ENCODE data around the gene ROBO1.

ROBO1 gene

GRCh38 chr3:79200456-79200855, 567.3 kb downstream of the ROBO1 start:
- H3K4me1 Mint-ChIP-seq: peaks cover 23% of the 10 kb centered on the region
- no peak overlapping the region for H3K4me3 Mint-ChIP-seq
- no peak for DNase-seq
- no peaks in the 10 kb centered on the region for H3K36me3 Mint-ChIP-seq (ENCODE audit: low read depth)
- peak overlapping the region; percentile 81 for H3K27ac Mint-ChIP-seq
- H3K9me3 Mint-ChIP-seq: peaks cover 20% of the 10 kb centered on the region
- H3K27me3 Mint-ChIP-seq (ENCODE audit: low read depth, poor library complexity): no peaks in the 10 kb centered on the region
- no peak for TF ChIP-seq CTCF (IDR thresholded peaks at IDR 0.05)

- peaks cover 23% of the 10 kb centered on the region for H3K4me1 Mint-ChIP-seq
- DNase-seq: no peak
- H3K27me3 Mint-ChIP-seq (ENCODE audit: low read depth, poor library complexity): no peaks in the 10 kb centered on the region
- no peaks in the 10 kb centered on the region for H3K36me3 Mint-ChIP-seq (ENCODE audit: low read depth)
- no peak overlapping the region for H3K4me3 Mint-ChIP-seq
- no peak overlapping the region for H3K27ac Mint-ChIP-seq
- no peak for TF ChIP-seq CTCF (IDR thresholded peaks at IDR 0.05)
- peaks cover 20% of the 10 kb centered on the region for H3K9me3 Mint-ChIP-seq
These were observed 567.8 kb downstream of the ROBO1 start for GRCh38 chr3:79199966-79200365.

- peaks cover 14% of the 10 kb centered on the region for H3K4me1 Mint-ChIP-seq
- no peaks in the 10 kb centered on the region for H3K9me3 Mint-ChIP-seq
- DNase-seq: no peak
- no peak for TF ChIP-seq CTCF (IDR thresholded peaks at IDR 0.05)
- H3K27me3 Mint-ChIP-seq (ENCODE audit: low read depth, poor library complexity): no peaks in the 10 kb centered on the region
- H3K36me3 Mint-ChIP-seq (ENCODE audit: low read depth): no peaks in the 10 kb centered on the region
- H3K27ac Mint-ChIP-seq: no peak overlapping the region
- H3K4me3 Mint-ChIP-seq: no peak overlapping the region
These were observed 580.4 kb downstream of the ROBO1 start for GRCh38 chr3:79187426-79187825.

- H3K27ac Mint-ChIP-seq: peak overlapping the region; percentile 90
- TF ChIP-seq CTCF (IDR thresholded peaks at IDR 0.05): no peak
- H3K4me3 Mint-ChIP-seq: no peak overlapping the region
- no peaks in the 10 kb centered on the region for H3K27me3 Mint-ChIP-seq (ENCODE audit: low read depth, poor library complexity)
- no peak for DNase-seq
- H3K9me3 Mint-ChIP-seq: no peaks in the 10 kb centered on the region
- no peaks in the 10 kb centered on the region for H3K36me3 Mint-ChIP-seq (ENCODE audit: low read depth)
- peaks cover 25% of the 10 kb centered on the region for H3K4me1 Mint-ChIP-seq
These were observed 583.5 kb downstream of the ROBO1 start for GRCh38 chr3:79184251-79184650.

GRCh38 chr3:79183496-79183895, 584.3 kb downstream of the ROBO1 start:
- Mint-ChIP-seq H3K4me3 (no peak overlapping the region), H3K9me3 (no peaks in the 10 kb centered on the region), H3K4me1 (peaks cover 33% of the 10 kb centered on the region), H3K27ac (no peak overlapping the region), H3K27me3 (ENCODE audit: low read depth, poor library complexity) (no peaks in the 10 kb centered on the region), H3K36me3 (ENCODE audit: low read depth) (no peaks in the 10 kb centered on the region)
- no peak for DNase-seq
- TF ChIP-seq CTCF (IDR thresholded peaks at IDR 0.05): no peak

GRCh38 chr3:79178471-79179180, 589.2 kb downstream of the ROBO1 start:
- Mint-ChIP-seq H3K27me3 (ENCODE audit: low read depth, poor library complexity) (no peaks in the 10 kb centered on the region), H3K9me3 (peaks cover 5% of the 10 kb centered on the region), H3K4me3 (no peak overlapping the region), H3K4me1 (peaks cover 50% of the 10 kb centered on the region), H3K27ac (no peak overlapping the region), H3K36me3 (ENCODE audit: low read depth) (no peaks in the 10 kb centered on the region)
- no peak for TF ChIP-seq CTCF (IDR thresholded peaks at IDR 0.05)
- no peak for DNase-seq
